Mammary epithelial cell (primary cell): ENCODE results near the gene OR9A2.

ENCODE experiments used
- EZH2 ChIP-seq: IDR thresholded peaks from 2 replicates; pipeline ENCODE4 v1.6.1; 2012; ENCODE audit warnings: low read length, inconsistent platforms, borderline replicate concordance
- TF ChIP-seq, protein P1 (sequence below), 2 donors: IDR thresholded peaks in 1 of 2; conservative IDR thresholded peaks in 1 of 2; 2 replicates each; pipeline ENCODE4 v1.5.1; 2011 to 2012; ENCODE audit warnings: inconsistent platforms in 2 of 2, low read length in 2 of 2, mild to moderate bottlenecking in 2 of 2, control low read depth in 1 of 2, low read depth in 1 of 2; ENCODE audit not compliant: insufficient read depth in 1 of 2; ENCODE audit errors: extremely low read depth in 1 of 2

DNA sequence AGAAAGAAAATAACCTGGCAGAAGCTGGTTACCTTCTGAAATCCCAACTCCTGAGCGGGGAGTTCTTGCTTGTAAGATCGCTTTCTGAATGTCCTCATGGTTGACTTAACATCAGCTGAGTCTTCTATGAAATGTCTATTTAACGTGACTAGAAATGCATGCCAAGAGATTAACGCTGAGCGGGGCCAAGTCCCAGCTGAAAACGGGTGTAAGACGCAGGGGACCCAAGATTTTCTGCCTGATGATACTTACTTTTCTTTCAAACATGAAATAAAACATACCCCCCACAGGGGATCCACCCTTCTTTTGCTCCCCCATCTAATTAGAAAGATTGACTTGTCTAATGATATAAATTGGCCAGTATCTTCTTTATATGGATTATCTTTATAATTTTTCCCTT, 14.9 kb downstream of the OR9A2 start:
- TF ChIP-seq, protein P1, sequence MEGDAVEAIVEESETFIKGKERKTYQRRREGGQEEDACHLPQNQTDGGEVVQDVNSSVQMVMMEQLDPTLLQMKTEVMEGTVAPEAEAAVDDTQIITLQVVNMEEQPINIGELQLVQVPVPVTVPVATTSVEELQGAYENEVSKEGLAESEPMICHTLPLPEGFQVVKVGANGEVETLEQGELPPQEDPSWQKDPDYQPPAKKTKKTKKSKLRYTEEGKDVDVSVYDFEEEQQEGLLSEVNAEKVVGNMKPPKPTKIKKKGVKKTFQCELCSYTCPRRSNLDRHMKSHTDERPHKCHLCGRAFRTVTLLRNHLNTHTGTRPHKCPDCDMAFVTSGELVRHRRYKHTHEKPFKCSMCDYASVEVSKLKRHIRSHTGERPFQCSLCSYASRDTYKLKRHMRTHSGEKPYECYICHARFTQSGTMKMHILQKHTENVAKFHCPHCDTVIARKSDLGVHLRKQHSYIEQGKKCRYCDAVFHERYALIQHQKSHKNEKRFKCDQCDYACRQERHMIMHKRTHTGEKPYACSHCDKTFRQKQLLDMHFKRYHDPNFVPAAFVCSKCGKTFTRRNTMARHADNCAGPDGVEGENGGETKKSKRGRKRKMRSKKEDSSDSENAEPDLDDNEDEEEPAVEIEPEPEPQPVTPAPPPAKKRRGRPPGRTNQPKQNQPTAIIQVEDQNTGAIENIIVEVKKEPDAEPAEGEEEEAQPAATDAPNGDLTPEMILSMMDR (conservative IDR thresholded peaks at IDR 0.05 in 1 of 2, IDR thresholded peaks at IDR 0.05 in 1 of 2; ENCODE audit: extremely low read depth in 1 of 2, insufficient read depth in 1 of 2, low read depth in 1 of 2, low read length in 2 of 2): no peak
- TF ChIP-seq EZH2: no peak
